Panc1 (cell line): ENCODE data around the gene COL1A2. TPM values are rescaled to one million over a fixed set of nuclear protein-coding genes. Genes with fewer than 3 reads are reported as not detected.

Source experiments
- ATAC-seq: fragments of 200-7000 bp; cut with Tn5 transposase; 2 replicates; pipeline ENCODE4 v1.9.1; 2020; ENCODE audit warnings: mild to moderate bottlenecking, moderate library complexity
- BruUV-seq: library from RNA; stranded (reverse); fragments of 400-500 nt; replicated peaks from 2 replicates; lab custom pipeline; 2021; lab: Mats Ljungman, UMichigan
- CTCF ChIA-PET: fragments of 300-600 bp; sonication (Branson Sonifier 250); formaldehyde crosslinking; loops from one replicate; lab custom pipeline; 2022; ENCODE audit warnings: antibody characterized with exemption; lab: Charles Lee
- POLR2A ChIA-PET: fragments of 300-600 bp; sonication (Branson Sonifier 250); formaldehyde crosslinking; loops from one replicate; lab custom pipeline; 2022; ENCODE audit warnings: antibody characterized with exemption; lab: Charles Lee
- DNase-seq: peaks from one replicate; pipeline ENCODE4 v3.0.0-alpha.2; 2010; ENCODE audit warnings: low read depth, low spot score
- H3K27ac ChIP-seq: 2 replicates; pipeline ENCODE4 v1.5.1; 2011; ENCODE audit warnings: mild to moderate bottlenecking, low read length, inconsistent platforms
- H3K27me3 ChIP-seq: fragments of 200-500 bp; sonication (Bioruptor generic); 2 replicates; pipeline ENCODE4 v1.6.0; 2014; ENCODE audit warnings: low read length, inconsistent platforms; ENCODE audit not compliant: control insufficient read depth, insufficient read depth
- H3K36me3 ChIP-seq: fragments of 200-500 bp; sonication (Bioruptor generic); 2 replicates; pipeline ENCODE4 v1.5.1; 2014; ENCODE audit warnings: inconsistent platforms, mild to moderate bottlenecking, low read length, moderate library complexity; ENCODE audit not compliant: control insufficient read depth, insufficient read depth
- H3K4me1 ChIP-seq: 2 replicates; pipeline ENCODE4 v1.5.1; 2011; ENCODE audit warnings: inconsistent platforms, mild to moderate bottlenecking, low read length, moderate library complexity; ENCODE audit not compliant: control insufficient read depth, insufficient read depth
- H3K4me3 ChIP-seq, 2 experiments: 2 replicates each; pipeline ENCODE4 v1.5.1; 2011 to 2012; ENCODE audit warnings: low read depth in 2 of 2, low read length in 2 of 2, mild to moderate bottlenecking in 2 of 2, inconsistent platforms in 1 of 2, moderate library complexity in 1 of 2
- H3K9me3 ChIP-seq: fragments of 200-500 bp; sonication (Bioruptor generic); 2 replicates; pipeline ENCODE4 v1.5.1; 2014; ENCODE audit warnings: low read depth, mild to moderate bottlenecking, inconsistent platforms, low read length, moderate library complexity; ENCODE audit not compliant: control insufficient read depth, insufficient read depth
- CTCF ChIP-seq: fragments of 450-650 bp; IDR thresholded peaks from 2 replicates; pipeline ENCODE4 v1.5.1; 2017; ENCODE audit warnings: mild to moderate bottlenecking
- POLR2AphosphoS5 ChIP-seq: IDR thresholded peaks from 2 replicates; pipeline ENCODE4 v1.6.1; 2012; ENCODE audit warnings: mild to moderate bottlenecking, low read depth, low read length, moderate library complexity
- SIN3A ChIP-seq: IDR thresholded peaks from 2 replicates; pipeline ENCODE4 v1.6.1; 2012; ENCODE audit warnings: low read depth, mild to moderate bottlenecking, low read length, moderate library complexity, borderline replicate concordance; ENCODE audit not compliant: insufficient read depth
- TCF7L2 ChIP-seq: IDR thresholded peaks from 2 replicates; pipeline ENCODE4 v1.6.1; 2011; ENCODE audit warnings: mild to moderate bottlenecking, low read depth, low read length, inconsistent platforms
- in situ Hi-C: cut with HindIII; loops from 2 replicates; pipeline ENCODE4 v1.10.0; 2016; ENCODE audit warnings: low sequenced_read_pairs, low pct_unique_long_range_greater_than_20kb
- intact Hi-C: fragments of 100-400 bp; cut with micrococcal nuclease; formaldehyde crosslinking; loops from one replicate; pipeline ENCODE4 v1.10.0; 2022; ENCODE audit not compliant: unreplicated experiment
- total RNA-seq: library from RNA; stranded (reverse); gene quantifications from one replicate; pipeline ENCODE4 v1.2.1, GENCODE V29; 2021; ENCODE audit not compliant: unreplicated experiment
- TF ChIP-seq, protein P1 (sequence below), 2 experiments: IDR thresholded peaks; 2 replicates each; pipeline ENCODE4 v1.6.1; 2011 to 2012; ENCODE audit warnings: low read depth in 2 of 2, control low read depth in 1 of 2, low read length in 1 of 2, mild to moderate bottlenecking in 1 of 2, moderate library complexity in 1 of 2; ENCODE audit not compliant: insufficient read depth in 1 of 2

The COL1A2 gene
- total RNA-seq, 1 experiment from 2014 or later: 1.3 TPM

GRCh38 chr7:94431619-94432280, 37.1 kb downstream of the COL1A2 start:
- POLR2A ChIA-PET: no interaction called here
- CTCF ChIA-PET: no interaction called here

GRCh38 chr7:94432281-94432670, 37.6 kb downstream of the COL1A2 start:
- in situ Hi-C loops (no loop called here), intact Hi-C loops (no loop called here)
- H3K4me1 ChIP-seq: no peaks in the 10 kb centered on the region
- no peaks in the 10 kb centered on the region for H3K9me3 ChIP-seq
- H3K36me3 ChIP-seq: no peaks in the 10 kb centered on the region
- no peak overlapping the region for H3K27ac ChIP-seq
- DNase-seq (no peak), ATAC-seq (no peak)
- no peaks in the 10 kb centered on the region; the same call in 1 of the 2 replicates for H3K27me3 ChIP-seq
- BruUV-seq: no TSS peak
- ChIA-PET CTCF (no interaction called here), POLR2A (no interaction called here)
- no peak overlapping the region for H3K4me3 ChIP-seq
- TF ChIP-seq POLR2AphosphoS5: no peak
- TF ChIP-seq CTCF: no peak
- no peak for TF ChIP-seq SIN3A
- no peak for TF ChIP-seq TCF7L2
- TF ChIP-seq, protein P1, sequence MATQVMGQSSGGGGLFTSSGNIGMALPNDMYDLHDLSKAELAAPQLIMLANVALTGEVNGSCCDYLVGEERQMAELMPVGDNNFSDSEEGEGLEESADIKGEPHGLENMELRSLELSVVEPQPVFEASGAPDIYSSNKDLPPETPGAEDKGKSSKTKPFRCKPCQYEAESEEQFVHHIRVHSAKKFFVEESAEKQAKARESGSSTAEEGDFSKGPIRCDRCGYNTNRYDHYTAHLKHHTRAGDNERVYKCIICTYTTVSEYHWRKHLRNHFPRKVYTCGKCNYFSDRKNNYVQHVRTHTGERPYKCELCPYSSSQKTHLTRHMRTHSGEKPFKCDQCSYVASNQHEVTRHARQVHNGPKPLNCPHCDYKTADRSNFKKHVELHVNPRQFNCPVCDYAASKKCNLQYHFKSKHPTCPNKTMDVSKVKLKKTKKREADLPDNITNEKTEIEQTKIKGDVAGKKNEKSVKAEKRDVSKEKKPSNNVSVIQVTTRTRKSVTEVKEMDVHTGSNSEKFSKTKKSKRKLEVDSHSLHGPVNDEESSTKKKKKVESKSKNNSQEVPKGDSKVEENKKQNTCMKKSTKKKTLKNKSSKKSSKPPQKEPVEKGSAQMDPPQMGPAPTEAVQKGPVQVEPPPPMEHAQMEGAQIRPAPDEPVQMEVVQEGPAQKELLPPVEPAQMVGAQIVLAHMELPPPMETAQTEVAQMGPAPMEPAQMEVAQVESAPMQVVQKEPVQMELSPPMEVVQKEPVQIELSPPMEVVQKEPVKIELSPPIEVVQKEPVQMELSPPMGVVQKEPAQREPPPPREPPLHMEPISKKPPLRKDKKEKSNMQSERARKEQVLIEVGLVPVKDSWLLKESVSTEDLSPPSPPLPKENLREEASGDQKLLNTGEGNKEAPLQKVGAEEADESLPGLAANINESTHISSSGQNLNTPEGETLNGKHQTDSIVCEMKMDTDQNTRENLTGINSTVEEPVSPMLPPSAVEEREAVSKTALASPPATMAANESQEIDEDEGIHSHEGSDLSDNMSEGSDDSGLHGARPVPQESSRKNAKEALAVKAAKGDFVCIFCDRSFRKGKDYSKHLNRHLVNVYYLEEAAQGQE (IDR thresholded peaks at IDR 0.05; ENCODE audit: insufficient read depth in 1 of 2, low read depth in 2 of 2, low read length in 1 of 2): no peak

More at GRCh38 chr7:94431619-94432280, 37.1 kb downstream of the COL1A2 start:
- no peaks in the 10 kb centered on the region for H3K4me1 ChIP-seq
- no peaks in the 10 kb centered on the region for H3K9me3 ChIP-seq
- in situ Hi-C loops (no loop called here), intact Hi-C loops (no loop called here)
- TF ChIP-seq TCF7L2 (no peak), SIN3A (no peak), CTCF (no peak)
- no peak overlapping the region for H3K4me3 ChIP-seq
- DNase-seq (no peak), ATAC-seq (no peak)
- BruUV-seq: no TSS peak
- no peaks in the 10 kb centered on the region; the same call in 1 of the 2 replicates for H3K27me3 ChIP-seq
- H3K27ac ChIP-seq: no peak overlapping the region
- H3K36me3 ChIP-seq: no peaks in the 10 kb centered on the region
